Measurements from ENCODE around the gene RDH16.

The RDH16 gene

GRCh38 chr12:56994231-56994746 lies 36.9 kb upstream of the RDH16 start:
- no peak for TF ChIP-seq ZNF565 (CRISPR knock-in tag; conservative IDR thresholded peaks at IDR 0.05; ENCODE audit: low read depth)
- no peak for TF ChIP-seq ZNF8 (CRISPR knock-in tag; IDR thresholded peaks at IDR 0.05)
- TF ChIP-seq BACH2 (CRISPR knock-in tag; IDR thresholded peaks at IDR 0.05; ENCODE audit: borderline replicate concordance) = no peak
- TF ChIP-seq CSRNP3 (CRISPR knock-in tag; IDR thresholded peaks at IDR 0.05) = no peak
- no peak for TF ChIP-seq ZNF70 (CRISPR knock-in tag; IDR thresholded peaks at IDR 0.05)
- no peak for TF ChIP-seq ARNTL (CRISPR knock-in tag; IDR thresholded peaks at IDR 0.05; ENCODE audit: borderline replicate concordance, low read depth)
- TF ChIP-seq TCF4 (CRISPR knock-in tag; IDR thresholded peaks at IDR 0.05; ENCODE audit: borderline replicate concordance) = no peak
- no peak for TF ChIP-seq CSDC2 (CRISPR knock-in tag; IDR thresholded peaks at IDR 0.05)
- no peak for TF ChIP-seq PPARA (CRISPR knock-in tag; IDR thresholded peaks at IDR 0.05; ENCODE audit: borderline replicate concordance)
- TF ChIP-seq TOX (CRISPR knock-in tag; IDR thresholded peaks at IDR 0.05; ENCODE audit: borderline replicate concordance) = no peak
- no peak for TF ChIP-seq ISL1 (CRISPR knock-in tag; IDR thresholded peaks at IDR 0.05)
- no peak for TF ChIP-seq POU6F1 (CRISPR knock-in tag; IDR thresholded peaks at IDR 0.05; ENCODE audit: borderline replicate concordance, low read depth)
- no peak for TF ChIP-seq TSHZ2 (CRISPR knock-in tag; IDR thresholded peaks at IDR 0.05)
- TF ChIP-seq OSR1 (CRISPR knock-in tag; IDR thresholded peaks at IDR 0.05) = no peak
- ATAC-seq = no peak

- no peak for ATAC-seq
- TF ChIP-seq OSR1 (CRISPR knock-in tag; IDR thresholded peaks at IDR 0.05) (no peak), ISL1 (CRISPR knock-in tag; IDR thresholded peaks at IDR 0.05) (no peak), POU6F1 (CRISPR knock-in tag; IDR thresholded peaks at IDR 0.05; ENCODE audit: borderline replicate concordance, low read depth) (no peak), ZFP30 (CRISPR knock-in tag; IDR thresholded peaks at IDR 0.05) (no peak), CREB5 (CRISPR knock-in tag; IDR thresholded peaks at IDR 0.05; ENCODE audit: low read depth) (no peak), ZNF565 (CRISPR knock-in tag; conservative IDR thresholded peaks at IDR 0.05; ENCODE audit: low read depth) (no peak), BACH2 (CRISPR knock-in tag; IDR thresholded peaks at IDR 0.05; ENCODE audit: borderline replicate concordance) (no peak), ZNF8 (CRISPR knock-in tag; IDR thresholded peaks at IDR 0.05) (no peak)
Observed at GRCh38 chr12:56993346-56993745, 35.9 kb upstream of the RDH16 start.

GRCh38 chr12:56991319-56992246 lies 34.2 kb upstream of the RDH16 start:
- no peak for ATAC-seq
- TF ChIP-seq GLIS3 (CRISPR knock-in tag; IDR thresholded peaks at IDR 0.05) = no peak
- no peak for TF ChIP-seq CREB5 (CRISPR knock-in tag; IDR thresholded peaks at IDR 0.05; ENCODE audit: low read depth)
- no peak for TF ChIP-seq PPARA (CRISPR knock-in tag; IDR thresholded peaks at IDR 0.05; ENCODE audit: borderline replicate concordance)
- no peak for TF ChIP-seq CSDC2 (CRISPR knock-in tag; IDR thresholded peaks at IDR 0.05)
- TF ChIP-seq OSR1 (CRISPR knock-in tag; IDR thresholded peaks at IDR 0.05) = no peak
- no peak for TF ChIP-seq TCF4 (CRISPR knock-in tag; IDR thresholded peaks at IDR 0.05; ENCODE audit: borderline replicate concordance)
- no peak for TF ChIP-seq ZNF8 (CRISPR knock-in tag; IDR thresholded peaks at IDR 0.05)
- TF ChIP-seq CSRNP3 (CRISPR knock-in tag; IDR thresholded peaks at IDR 0.05) = no peak
